Choroid plexus epithelial cell (primary cell): ENCODE data around the gene TPD52L2.

Experiments
- DNase-seq: peaks from one replicate; pipeline ENCODE4 v3.0.0-alpha.2; 2010; ENCODE audit warnings: low read depth
- H3K4me3 ChIP-seq: 2 replicates; pipeline ENCODE4 v1.5.1; 2011; ENCODE audit warnings: low read depth, mild to moderate bottlenecking, control low read depth, low read length, moderate library complexity
- TF ChIP-seq, protein P1 (sequence below): conservative IDR thresholded peaks from 2 replicates; pipeline ENCODE4 v1.5.1; 2011; ENCODE audit warnings: low read depth, mild to moderate bottlenecking, control low read depth, inconsistent platforms, low read length, moderate library complexity

The TPD52L2 gene

DNA sequence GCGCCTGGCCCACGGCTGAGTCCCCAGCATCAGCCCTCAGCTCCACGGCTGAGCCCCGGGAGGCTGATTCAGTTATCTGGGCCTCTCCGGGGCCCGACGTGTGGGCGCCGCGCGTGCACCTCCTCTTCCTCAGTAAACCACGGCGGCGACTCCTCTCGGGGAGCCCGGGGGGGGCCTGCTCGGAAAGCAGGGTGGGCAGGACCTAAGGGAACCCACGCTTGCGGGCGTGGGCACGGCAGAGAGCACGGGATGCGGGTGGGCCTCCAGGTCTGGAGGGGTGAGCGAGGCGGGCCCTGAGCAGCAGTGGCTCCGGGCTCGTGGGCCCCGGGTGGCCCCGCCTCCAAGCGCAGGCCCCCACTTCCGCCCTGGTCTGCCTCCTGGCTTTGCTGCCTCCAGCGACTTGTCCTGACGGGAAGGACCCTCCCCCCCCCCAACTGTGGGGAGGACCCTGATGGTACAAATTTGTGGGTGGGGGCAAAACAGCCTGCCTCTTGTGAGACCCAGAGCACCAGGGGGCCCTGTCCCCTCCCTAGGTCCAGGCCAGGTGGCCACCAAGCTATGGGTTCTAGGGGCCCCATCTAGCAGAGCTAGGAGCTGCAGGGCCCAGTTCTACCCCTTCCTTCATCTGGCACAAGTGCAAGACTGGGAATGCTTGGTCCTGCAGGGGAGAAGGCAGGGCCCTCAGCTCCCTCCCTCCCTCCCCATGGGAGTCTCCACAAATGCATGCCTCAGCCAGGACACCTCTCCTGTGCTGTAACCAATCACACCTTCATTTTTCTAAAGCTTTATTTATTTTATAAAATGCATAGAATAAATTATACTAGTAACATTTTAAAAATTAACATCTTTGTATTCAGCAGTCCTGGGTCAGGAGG lies 74.2 kb downstream of the TPD52L2 start:
- H3K4me3 ChIP-seq: no peak overlapping the region
- no peak for DNase-seq
- TF ChIP-seq, protein P1, sequence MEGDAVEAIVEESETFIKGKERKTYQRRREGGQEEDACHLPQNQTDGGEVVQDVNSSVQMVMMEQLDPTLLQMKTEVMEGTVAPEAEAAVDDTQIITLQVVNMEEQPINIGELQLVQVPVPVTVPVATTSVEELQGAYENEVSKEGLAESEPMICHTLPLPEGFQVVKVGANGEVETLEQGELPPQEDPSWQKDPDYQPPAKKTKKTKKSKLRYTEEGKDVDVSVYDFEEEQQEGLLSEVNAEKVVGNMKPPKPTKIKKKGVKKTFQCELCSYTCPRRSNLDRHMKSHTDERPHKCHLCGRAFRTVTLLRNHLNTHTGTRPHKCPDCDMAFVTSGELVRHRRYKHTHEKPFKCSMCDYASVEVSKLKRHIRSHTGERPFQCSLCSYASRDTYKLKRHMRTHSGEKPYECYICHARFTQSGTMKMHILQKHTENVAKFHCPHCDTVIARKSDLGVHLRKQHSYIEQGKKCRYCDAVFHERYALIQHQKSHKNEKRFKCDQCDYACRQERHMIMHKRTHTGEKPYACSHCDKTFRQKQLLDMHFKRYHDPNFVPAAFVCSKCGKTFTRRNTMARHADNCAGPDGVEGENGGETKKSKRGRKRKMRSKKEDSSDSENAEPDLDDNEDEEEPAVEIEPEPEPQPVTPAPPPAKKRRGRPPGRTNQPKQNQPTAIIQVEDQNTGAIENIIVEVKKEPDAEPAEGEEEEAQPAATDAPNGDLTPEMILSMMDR: no peak

DNA sequence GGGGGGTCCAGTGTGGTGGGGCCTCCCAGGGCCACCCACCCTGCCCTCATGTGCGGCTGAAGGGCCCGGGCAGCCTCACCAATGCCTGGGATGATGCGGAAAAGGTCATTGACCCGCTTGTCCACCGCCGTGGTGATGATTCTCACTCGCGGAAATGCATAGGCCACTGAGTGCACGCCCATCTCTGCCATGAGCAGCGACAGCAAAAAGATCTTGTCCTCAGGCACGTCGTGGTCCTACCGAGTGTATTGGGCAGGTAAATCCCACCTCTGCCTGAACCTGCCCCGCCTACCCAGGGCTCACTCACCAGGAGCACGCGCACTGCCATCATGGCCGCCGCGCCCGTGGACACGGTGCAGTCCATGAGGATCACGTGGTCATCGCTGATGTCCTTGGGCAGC lies 75.0 kb downstream of the TPD52L2 start:
- no peak overlapping the region for H3K4me3 ChIP-seq
- DNase-seq: no peak
- TF ChIP-seq, protein P1: no peak

DNA sequence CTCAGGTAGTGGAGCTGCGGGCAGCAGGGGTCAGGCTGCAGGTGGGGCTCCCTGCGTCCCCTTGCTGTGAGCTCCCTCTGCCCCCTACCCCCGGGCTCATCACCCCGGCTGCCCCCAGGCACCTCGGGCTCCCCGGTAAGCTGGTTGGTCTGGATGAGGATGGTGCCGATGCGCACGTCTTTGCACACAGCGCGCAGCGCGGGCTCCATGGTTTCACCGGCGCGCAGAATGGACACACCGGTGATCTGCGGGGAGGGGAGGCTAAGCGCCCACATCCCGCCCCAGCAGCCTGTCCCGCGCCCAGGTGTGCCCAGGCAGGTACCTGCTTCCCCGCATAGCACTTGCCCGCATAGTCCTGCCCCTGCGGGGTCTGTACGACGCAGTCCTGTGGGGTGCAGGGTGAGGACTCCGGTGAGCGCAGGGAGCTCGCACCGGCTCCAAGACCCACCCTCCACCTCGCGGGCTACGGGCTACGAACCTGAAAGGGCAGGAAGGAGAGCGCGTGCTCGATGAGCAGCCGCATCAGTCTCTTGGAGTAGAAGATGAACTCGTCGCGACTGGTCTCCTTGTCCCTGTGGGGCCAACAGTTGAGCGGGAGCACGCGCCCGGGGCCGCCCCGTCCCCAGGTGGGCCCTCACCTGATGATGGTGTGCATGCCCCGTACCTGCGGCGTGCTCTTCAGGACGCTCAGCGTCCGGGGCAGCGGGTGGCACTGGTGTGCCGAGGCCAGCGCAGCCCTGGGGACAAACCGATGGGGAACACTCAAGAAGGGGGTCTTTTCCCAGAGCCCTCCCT lies 75.6 kb downstream of the TPD52L2 start:
- H3K4me3 ChIP-seq: no peak overlapping the region
- no peak for DNase-seq
- TF ChIP-seq, protein P1: no peak
